Head of caudate nucleus (tissue), 42 donors: ENCODE measurements around the gene CASP12.

Experiments
- DNase-seq, 42 donors: peaks; one replicate each; pipeline versions ENCODE4 v3.0.0 to v3.0.0-alpha.2; 2020 to 2021; ENCODE audit warnings: mixed read lengths in 7 of 42
- intact Hi-C: fragments of 100-400 bp; cut with DNase I; formaldehyde crosslinking; loops from one replicate; pipeline ENCODE4 v1.15.0; 2022

The CASP12 gene

GRCh38 chr11:104893876-104894275 lies 4.4 kb downstream of the CASP12 start:
- intact Hi-C loops = no loop called here
- DNase-seq = no peak

- intact Hi-C loops = no loop called here
- no peak for DNase-seq
These were observed 5.3 kb downstream of the CASP12 start for GRCh38 chr11:104892723-104893511.

- DNase-seq = no peak
- intact Hi-C loops = no loop called here
These were observed 7.1 kb downstream of the CASP12 start for GRCh38 chr11:104891135-104891534.

- intact Hi-C loops = no loop called here
- DNase-seq = no peak
These were observed 14.9 kb downstream of the CASP12 start for GRCh38 chr11:104883342-104883741.

- DNase-seq = no peak
- intact Hi-C loops = no loop called here
These were observed 17.0 kb downstream of the CASP12 start for GRCh38 chr11:104881117-104881794.

- DNase-seq = no peak
- intact Hi-C loops = no loop called here
These were observed 18.6 kb downstream of the CASP12 start for GRCh38 chr11:104879514-104880190.

GRCh38 chr11:104876861-104877431 lies 21.3 kb downstream of the CASP12 start:
- intact Hi-C loops = no loop called here
- DNase-seq = no peak

GRCh38 chr11:104876324-104876723 lies 21.9 kb downstream of the CASP12 start:
- intact Hi-C loops = no loop called here

GRCh38 chr11:104873252-104873651 lies 25.0 kb downstream of the CASP12 start:
- intact Hi-C loops = no loop called here
- no peak for DNase-seq

More at GRCh38 chr11:104876324-104876723, 21.9 kb downstream of the CASP12 start:
- no peak for DNase-seq

- intact Hi-C loops = no loop called here
- no peak for DNase-seq
These were observed 25.9 kb downstream of the CASP12 start for GRCh38 chr11:104872393-104872792.

GRCh38 chr11:104870910-104871309 lies 27.4 kb downstream of the CASP12 start:
- intact Hi-C loops = no loop called here

GRCh38 chr11:104866815-104867214 lies 31.4 kb downstream of the CASP12 start:
- intact Hi-C loops = no loop called here
- DNase-seq = no peak

More at GRCh38 chr11:104870910-104871309, 27.4 kb downstream of the CASP12 start:
- DNase-seq = no peak

- intact Hi-C loops = no loop called here
- no peak for DNase-seq
These were observed 39.1 kb downstream of the CASP12 start for GRCh38 chr11:104858882-104859775.

- intact Hi-C loops = no loop called here
- DNase-seq = no peak
These were observed 41.7 kb downstream of the CASP12 start for GRCh38 chr11:104856607-104857006.

GRCh38 chr11:104855965-104856364 lies 42.3 kb downstream of the CASP12 start:
- intact Hi-C loops = no loop called here
- DNase-seq = no peak

GRCh38 chr11:104853276-104853675 lies 45.0 kb downstream of the CASP12 start:
- intact Hi-C loops = no loop called here
- DNase-seq = no peak

- DNase-seq = no peak
- intact Hi-C loops = no loop called here
These were observed 45.4 kb downstream of the CASP12 start for GRCh38 chr11:104852811-104853210.

- DNase-seq = peak in 5 of 42 donors; percentile 8 to 50 (median 23)
- intact Hi-C loops = no loop called here
These were observed 52.0 kb downstream of the CASP12 start for GRCh38 chr11:104846216-104846615.

- intact Hi-C loops = no loop called here
- DNase-seq = no peak
These were observed 53.8 kb downstream of the CASP12 start for GRCh38 chr11:104844451-104844850.
